Measurements from ENCODE around the gene PTPRO. TPM values are rescaled to one million over a fixed set of nuclear protein-coding genes. Genes with fewer than 3 reads are reported as not detected.
A peak's percentile ranks its signal among the peaks of the same experiment; 100 is the strongest.

PTPRO gene
- total and polyA plus RNA-seq, 4 donors, result 0.31 to 3.3 (median 1.1) TPM

GRCh38 chr12:15527201-15528080 lies 205.1 kb downstream of the PTPRO start:
- H3K36me3 ChIP-seq (ENCODE audit: control insufficient read depth in 4 of 4, insufficient read depth in 3 of 4, low read depth in 1 of 4, low read length in 3 of 4), result no peaks in the 10 kb centered on the region
- TF ChIP-seq HNF4A (conservative IDR thresholded peaks at IDR 0.05), result no peak
- TF ChIP-seq RAD21 (IDR thresholded peaks at IDR 0.05), result peak; percentile 45 to 50
- peak; percentile 20 for TF ChIP-seq CTCF (IDR thresholded peaks at IDR 0.05; ENCODE audit: low read depth, low read length, missing input control)
- H3K9ac ChIP-seq (ENCODE audit: low read depth in 1 of 2, low read length in 2 of 2), result no peak overlapping the region
- WGBS, result 66% methylated on average over 8 of the region's 8 CpGs
- H3K9me3 ChIP-seq (ENCODE audit: control insufficient read depth in 4 of 4, low read length in 3 of 4), result peaks cover 0 to 4% (median under 1%) of the 10 kb centered on the region in 4 donors
- no peak for DNase-seq (ENCODE audit: low spot score)
- no peaks in the 10 kb centered on the region for H3K27me3 ChIP-seq (ENCODE audit: control insufficient read depth in 4 of 4, insufficient read depth in 4 of 4, low read length in 3 of 4)
- no peaks in the 10 kb centered on the region for H3K4me1 ChIP-seq (ENCODE audit: control insufficient read depth in 4 of 4, insufficient read depth in 4 of 4, low read length in 3 of 4)
- H3K4me3 ChIP-seq (ENCODE audit: low read depth in 1 of 3, low read length in 3 of 3), result no peak overlapping the region
- no peak overlapping the region for H3K27ac ChIP-seq (ENCODE audit: low read depth in 1 of 2, low read length in 2 of 2)

GRCh38 chr12:15528666-15529065 lies 206.4 kb downstream of the PTPRO start:
- Histone ChIP-seq H3K9ac (ENCODE audit: low read depth in 1 of 2, low read length in 2 of 2) (no peak overlapping the region), H3K36me3 (ENCODE audit: control insufficient read depth in 4 of 4, insufficient read depth in 3 of 4, low read depth in 1 of 4, low read length in 3 of 4) (no peaks in the 10 kb centered on the region), H3K27me3 (ENCODE audit: control insufficient read depth in 4 of 4, insufficient read depth in 4 of 4, low read length in 3 of 4) (no peaks in the 10 kb centered on the region), H3K9me3 (ENCODE audit: control insufficient read depth in 4 of 4, low read length in 3 of 4) (peaks cover 0 to 4% (median under 1%) of the 10 kb centered on the region in 4 donors), H3K4me1 (ENCODE audit: control insufficient read depth in 4 of 4, insufficient read depth in 4 of 4, low read length in 3 of 4) (no peaks in the 10 kb centered on the region), H3K27ac (ENCODE audit: low read depth in 1 of 2, low read length in 2 of 2) (no peak overlapping the region), H3K4me3 (ENCODE audit: low read depth in 1 of 3, low read length in 3 of 3) (no peak overlapping the region)
- WGBS, result 97% methylated on average over 2 of the region's 2 CpGs
- no peak for DNase-seq (ENCODE audit: low spot score)
- TF ChIP-seq JUND (IDR thresholded peaks at IDR 0.05) (no peak), NR2F2 (IDR thresholded peaks at IDR 0.05) (no peak), EGR1 (IDR thresholded peaks at IDR 0.05; ENCODE audit: low read depth in 2 of 2) (no peak), ATF3 (IDR thresholded peaks at IDR 0.05) (no peak), RXRA (IDR thresholded peaks at IDR 0.05) (no peak), ZBTB33 (IDR thresholded peaks at IDR 0.05) (no peak), GABPA (IDR thresholded peaks at IDR 0.05 in 1 of 2, conservative IDR thresholded peaks at IDR 0.05 in 1 of 2) (no peak), YY1 (IDR thresholded peaks at IDR 0.05) (no peak), FOXA1 (IDR thresholded peaks at IDR 0.05) (no peak), FOXA2 (IDR thresholded peaks at IDR 0.05) (no peak), REST (IDR thresholded peaks at IDR 0.05) (no peak), MAX (IDR thresholded peaks at IDR 0.05) (no peak), TAF1 (conservative IDR thresholded peaks at IDR 0.05) (no peak), RAD21 (IDR thresholded peaks at IDR 0.05) (no peak)

Measured in liver (tissue), 9 donors.